Testis (tissue), 2 donors: ENCODE results near the gene LCOR.

Source experiments
- POLR2A ChIP-seq: fragments of 450-650 bp; IDR thresholded peaks from one replicate; pipeline ENCODE4 v1.6.1; 2017; ENCODE audit warnings: antibody characterized with exemption, mild to moderate bottlenecking, moderate library complexity
- TF ChIP-seq, protein P1 (sequence below), 3 experiments: fragments of 450-650 bp in 2 of 3; fragments of 200-600 bp in 1 of 3; sonication (generic) in 1 of 3; IDR thresholded peaks; one replicate each; pipeline ENCODE4 v1.5.1; 2016 to 2019; ENCODE audit warnings: antibody characterized with exemption in 3 of 3, mild to moderate bottlenecking in 2 of 3, moderate library complexity in 1 of 3

DNA sequence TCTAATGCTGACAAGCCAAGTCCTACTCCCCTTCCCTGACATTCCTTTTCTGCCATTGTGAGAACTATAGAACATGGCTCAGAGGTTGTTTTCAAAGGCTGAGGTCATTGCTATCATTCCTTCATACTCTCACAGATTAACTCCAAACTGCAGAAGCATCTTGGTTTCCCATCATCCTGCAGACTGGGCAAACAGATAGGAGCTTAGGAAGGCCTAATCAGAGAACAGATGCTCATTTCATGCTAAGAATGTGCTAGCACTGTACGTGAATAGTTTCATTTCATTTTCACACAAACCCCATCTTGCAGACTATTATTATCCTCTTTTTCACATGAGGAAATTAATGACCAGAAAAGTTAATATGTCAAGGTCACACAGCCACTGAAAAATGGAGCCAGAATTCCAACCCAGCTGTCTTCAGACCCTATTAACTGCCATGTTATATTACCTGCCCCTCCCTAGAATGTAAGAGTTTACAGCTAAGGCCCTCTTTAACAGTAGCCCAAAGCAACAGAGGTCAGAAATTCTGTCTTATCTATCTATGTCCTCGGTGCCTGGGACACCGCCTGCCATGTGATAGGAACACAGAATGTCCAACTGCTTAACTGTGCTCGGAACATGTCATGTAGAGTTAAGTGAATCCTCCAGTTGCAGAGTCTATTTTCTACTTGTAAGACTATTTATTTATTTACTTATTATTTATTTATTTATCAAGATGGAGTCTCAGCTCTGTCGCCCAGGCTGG, 2.9 kb upstream of the LCOR start:
- TF ChIP-seq, protein P1, sequence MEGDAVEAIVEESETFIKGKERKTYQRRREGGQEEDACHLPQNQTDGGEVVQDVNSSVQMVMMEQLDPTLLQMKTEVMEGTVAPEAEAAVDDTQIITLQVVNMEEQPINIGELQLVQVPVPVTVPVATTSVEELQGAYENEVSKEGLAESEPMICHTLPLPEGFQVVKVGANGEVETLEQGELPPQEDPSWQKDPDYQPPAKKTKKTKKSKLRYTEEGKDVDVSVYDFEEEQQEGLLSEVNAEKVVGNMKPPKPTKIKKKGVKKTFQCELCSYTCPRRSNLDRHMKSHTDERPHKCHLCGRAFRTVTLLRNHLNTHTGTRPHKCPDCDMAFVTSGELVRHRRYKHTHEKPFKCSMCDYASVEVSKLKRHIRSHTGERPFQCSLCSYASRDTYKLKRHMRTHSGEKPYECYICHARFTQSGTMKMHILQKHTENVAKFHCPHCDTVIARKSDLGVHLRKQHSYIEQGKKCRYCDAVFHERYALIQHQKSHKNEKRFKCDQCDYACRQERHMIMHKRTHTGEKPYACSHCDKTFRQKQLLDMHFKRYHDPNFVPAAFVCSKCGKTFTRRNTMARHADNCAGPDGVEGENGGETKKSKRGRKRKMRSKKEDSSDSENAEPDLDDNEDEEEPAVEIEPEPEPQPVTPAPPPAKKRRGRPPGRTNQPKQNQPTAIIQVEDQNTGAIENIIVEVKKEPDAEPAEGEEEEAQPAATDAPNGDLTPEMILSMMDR (IDR thresholded peaks at IDR 0.05), result no peak
- no peak for TF ChIP-seq POLR2A
